Caco-2 (cell line): ENCODE results near the gene ZNF383. TPM values are rescaled to one million over a fixed set of nuclear protein-coding genes. Genes with fewer than 3 reads are reported as not detected.
"Not testable (repeated sequence)": the region's sequence is repeated elsewhere in the genome, so short reads cannot be mapped to it uniquely, and the experiment has no call there.

Source experiments
- BruUV-seq: library from RNA; stranded (reverse); fragments of 400-500 nt; replicated peaks from 2 replicates; lab custom pipeline; 2021; lab: Mats Ljungman, UMichigan
- CTCF ChIA-PET: fragments of 300-600 bp; sonication (Branson Sonifier 250); formaldehyde crosslinking; loops from one replicate; lab custom pipeline; 2022; ENCODE audit warnings: antibody characterized with exemption; lab: Charles Lee
- POLR2A ChIA-PET: fragments of 300-600 bp; sonication (Branson Sonifier 250); formaldehyde crosslinking; loops from one replicate; lab custom pipeline; 2022; ENCODE audit warnings: antibody characterized with exemption; lab: Charles Lee
- DNase-seq, 2 experiments: peaks; one replicate each; pipeline versions ENCODE4 v3.0.0 to v3.0.0-alpha.2; 2020 to 2022
- H3K27me3 ChIP-seq: replicated peaks from 2 replicates; pipeline ENCODE4 v1.6.0; 2011; ENCODE audit warnings: low read length; ENCODE audit not compliant: control insufficient read depth, insufficient read depth
- H3K36me3 ChIP-seq: 2 replicates; pipeline ENCODE4 v1.5.1; 2011; ENCODE audit warnings: low read length; ENCODE audit not compliant: control insufficient read depth, insufficient read depth
- H3K4me1 ChIP-seq: fragments of 250-450 bp; sonication (Bioruptor Pico); 2 replicates; pipeline ENCODE4 v1.5.1; 2020; ENCODE audit warnings: mild to moderate bottlenecking
- H3K4me3 ChIP-seq: 2 replicates; pipeline ENCODE4 v1.5.1; 2011; ENCODE audit warnings: low read depth, mild to moderate bottlenecking, control low read depth, low read length
- H3K9me3 ChIP-seq: fragments of 250-450 bp; sonication (Bioruptor Pico); 2 replicates; pipeline ENCODE4 v1.5.1; 2020; ENCODE audit warnings: mild to moderate bottlenecking, moderate library complexity
- H3K27ac Mint-ChIP-seq: one replicate; pipeline ENCODE4 v1.8.0; 2022; ENCODE audit warnings: mixed read lengths; ENCODE audit not compliant: unreplicated experiment
- H3K27me3 Mint-ChIP-seq: one replicate; pipeline ENCODE4 v1.8.0; 2022; ENCODE audit warnings: mixed read lengths; ENCODE audit not compliant: insufficient read depth, unreplicated experiment
- H3K36me3 Mint-ChIP-seq: one replicate; pipeline ENCODE4 v1.8.0; 2022; ENCODE audit warnings: mild to moderate bottlenecking, mixed read lengths; ENCODE audit not compliant: insufficient read depth, unreplicated experiment
- H3K4me1 Mint-ChIP-seq: one replicate; pipeline ENCODE4 v1.8.0; 2022; ENCODE audit warnings: low read depth, mixed read lengths; ENCODE audit not compliant: unreplicated experiment
- H3K4me3 Mint-ChIP-seq: one replicate; pipeline ENCODE4 v1.8.0; 2022; ENCODE audit warnings: mild to moderate bottlenecking, moderate library complexity, mixed read lengths; ENCODE audit not compliant: unreplicated experiment
- H3K9me3 Mint-ChIP-seq: one replicate; pipeline ENCODE4 v1.8.0; 2022; ENCODE audit warnings: mixed read lengths; ENCODE audit not compliant: unreplicated experiment
- intact Hi-C: fragments of 100-400 bp; cut with micrococcal nuclease; formaldehyde crosslinking; loops from one replicate; pipeline ENCODE4 v1.10.0; 2022; ENCODE audit not compliant: unreplicated experiment
- total RNA-seq: library from RNA; stranded (reverse); gene quantifications from 2 replicates; pipeline ENCODE4 v1.2.3, GENCODE V29; 2022
- TF ChIP-seq, protein P1 (sequence below), 2 experiments: fragments of 200-600 bp in 1 of 2; IDR thresholded peaks; 1 replicate in 1 of 2; 2 replicates in 1 of 2; pipeline versions ENCODE4 v1.5.1 to v1.8.0; 2011 to 2022; ENCODE audit warnings: antibody characterized with exemption in 1 of 2, control low read depth in 1 of 2, inconsistent platforms in 1 of 2, low read depth in 1 of 2, low read length in 1 of 2, mild to moderate bottlenecking in 1 of 2, moderate library complexity in 1 of 2; ENCODE audit not compliant: insufficient read depth in 1 of 2, severe bottlenecking in 1 of 2, unreplicated experiment in 1 of 2

The ZNF383 gene
- total RNA-seq, 1 experiment from 2014 or later = 4.4 TPM

- TF ChIP-seq, protein P1, sequence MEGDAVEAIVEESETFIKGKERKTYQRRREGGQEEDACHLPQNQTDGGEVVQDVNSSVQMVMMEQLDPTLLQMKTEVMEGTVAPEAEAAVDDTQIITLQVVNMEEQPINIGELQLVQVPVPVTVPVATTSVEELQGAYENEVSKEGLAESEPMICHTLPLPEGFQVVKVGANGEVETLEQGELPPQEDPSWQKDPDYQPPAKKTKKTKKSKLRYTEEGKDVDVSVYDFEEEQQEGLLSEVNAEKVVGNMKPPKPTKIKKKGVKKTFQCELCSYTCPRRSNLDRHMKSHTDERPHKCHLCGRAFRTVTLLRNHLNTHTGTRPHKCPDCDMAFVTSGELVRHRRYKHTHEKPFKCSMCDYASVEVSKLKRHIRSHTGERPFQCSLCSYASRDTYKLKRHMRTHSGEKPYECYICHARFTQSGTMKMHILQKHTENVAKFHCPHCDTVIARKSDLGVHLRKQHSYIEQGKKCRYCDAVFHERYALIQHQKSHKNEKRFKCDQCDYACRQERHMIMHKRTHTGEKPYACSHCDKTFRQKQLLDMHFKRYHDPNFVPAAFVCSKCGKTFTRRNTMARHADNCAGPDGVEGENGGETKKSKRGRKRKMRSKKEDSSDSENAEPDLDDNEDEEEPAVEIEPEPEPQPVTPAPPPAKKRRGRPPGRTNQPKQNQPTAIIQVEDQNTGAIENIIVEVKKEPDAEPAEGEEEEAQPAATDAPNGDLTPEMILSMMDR (IDR thresholded peaks at IDR 0.05; ENCODE audit: insufficient read depth in 1 of 2, low read depth in 1 of 2, low read length in 1 of 2, severe bottlenecking in 1 of 2, unreplicated experiment in 1 of 2) = no peak
- intact Hi-C loops = no loop called here
- Mint-ChIP-seq H3K27me3 (peaks cover 2% of the 10 kb centered on the region), H3K27ac (no peak overlapping the region), H3K9me3 (peaks cover 38% of the 10 kb centered on the region), H3K36me3 (no peaks in the 10 kb centered on the region), H3K4me1 (no peaks in the 10 kb centered on the region), H3K4me3 (no peak overlapping the region)
- peaks cover 36% of the 10 kb centered on the region for H3K9me3 ChIP-seq
- no peaks in the 10 kb centered on the region for H3K4me1 ChIP-seq
- H3K27me3 ChIP-seq = no peaks in the 10 kb centered on the region
- no peak for DNase-seq
- BruUV-seq = no TSS peak
- no peak overlapping the region for H3K4me3 ChIP-seq
- ChIA-PET CTCF (no interaction called here), POLR2A (no interaction called here)
- H3K36me3 ChIP-seq = no peaks in the 10 kb centered on the region
Measured at GRCh38 chr19:37251308-37252229, 33.6 kb downstream of the ZNF383 start.

DNA sequence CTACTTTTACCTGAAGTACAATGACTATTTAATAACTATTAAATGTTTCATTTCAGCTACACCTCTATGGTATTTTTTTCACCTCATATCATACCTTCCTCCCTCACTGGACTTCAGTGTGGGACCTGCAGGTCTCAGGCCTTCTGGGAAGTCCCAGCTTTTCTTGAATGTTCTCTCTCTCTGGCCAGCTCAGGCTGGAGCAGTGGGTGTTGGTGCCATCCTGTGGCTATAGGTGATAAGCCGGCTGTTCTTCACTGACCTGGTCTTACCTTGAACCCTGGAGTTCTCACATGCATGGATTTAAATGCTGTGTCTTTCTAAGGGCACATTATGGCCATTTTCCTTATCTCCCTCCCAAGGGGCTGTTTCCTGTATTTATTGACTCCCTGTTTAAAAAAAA is 45.0 kb downstream of the ZNF383 start:
- intact Hi-C loops, H3K4me1 Mint-ChIP-seq, H3K36me3 Mint-ChIP-seq, CTCF ChIA-PET, H3K9me3 ChIP-seq, H3K27me3 ChIP-seq, H3K4me1 ChIP-seq, H3K27ac Mint-ChIP-seq, BruUV-seq, DNase-seq, H3K4me3 ChIP-seq, H3K4me3 Mint-ChIP-seq, H3K27me3 Mint-ChIP-seq, H3K36me3 ChIP-seq, POLR2A ChIA-PET: not testable (repeated sequence)
- peaks cover 26% of the 10 kb centered on the region for H3K9me3 Mint-ChIP-seq

DNA sequence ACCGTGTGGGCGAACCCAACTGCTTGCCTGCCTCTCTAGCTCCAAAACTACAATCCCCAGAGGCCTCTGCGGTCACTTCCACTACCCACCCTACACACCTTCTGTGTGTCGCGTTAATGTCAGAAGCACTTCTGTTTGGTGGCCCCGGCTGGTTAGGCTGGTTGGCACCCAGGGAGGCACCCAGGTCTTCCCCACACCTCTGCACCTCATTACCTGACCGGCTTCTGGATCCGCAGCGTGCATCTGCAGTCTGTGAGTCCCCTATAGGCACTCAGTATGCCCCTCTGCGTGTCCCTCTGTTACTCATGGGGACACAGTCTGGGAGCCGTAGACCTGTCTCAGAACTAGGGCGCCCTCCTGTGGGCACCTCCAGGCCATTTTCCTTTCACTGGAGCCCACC is 49.0 kb downstream of the ZNF383 start:
- DNase-seq, H3K4me3 Mint-ChIP-seq, H3K4me3 ChIP-seq, POLR2A ChIA-PET, CTCF ChIA-PET, intact Hi-C loops, H3K27me3 ChIP-seq, H3K4me1 Mint-ChIP-seq, H3K4me1 ChIP-seq, H3K36me3 Mint-ChIP-seq, H3K36me3 ChIP-seq, H3K27ac Mint-ChIP-seq, H3K9me3 ChIP-seq, H3K27me3 Mint-ChIP-seq, BruUV-seq: not testable (repeated sequence)
- H3K9me3 Mint-ChIP-seq = peaks cover 10% of the 10 kb centered on the region

DNA sequence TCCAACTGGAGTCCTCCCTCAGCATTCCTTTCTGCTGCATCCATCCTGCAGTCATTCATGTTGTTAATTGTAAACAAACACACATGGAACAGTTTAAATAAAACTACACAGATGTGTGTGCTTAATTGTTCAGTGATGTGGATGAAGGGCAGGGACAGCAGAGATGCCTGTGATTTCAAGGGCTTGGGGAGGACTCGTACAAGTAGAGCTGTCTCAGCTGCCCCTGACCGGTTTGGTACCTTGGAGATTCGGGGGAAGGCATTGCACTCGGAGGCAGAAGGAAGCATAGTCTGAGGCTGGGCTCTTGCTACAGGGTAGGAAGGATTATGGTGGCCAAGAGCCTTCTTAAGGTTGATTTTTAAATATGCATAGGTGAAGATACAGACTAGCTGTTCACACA is 49.7 kb downstream of the ZNF383 start:
- H3K27me3 Mint-ChIP-seq, H3K36me3 ChIP-seq, BruUV-seq, H3K27ac Mint-ChIP-seq, POLR2A ChIA-PET, H3K4me1 Mint-ChIP-seq, intact Hi-C loops, H3K27me3 ChIP-seq, H3K4me3 ChIP-seq, H3K4me3 Mint-ChIP-seq, H3K36me3 Mint-ChIP-seq, CTCF ChIA-PET, H3K4me1 ChIP-seq, DNase-seq, H3K9me3 ChIP-seq: not testable (repeated sequence)
- peaks cover 10% of the 10 kb centered on the region for H3K9me3 Mint-ChIP-seq

- H3K36me3 ChIP-seq, H3K9me3 ChIP-seq, H3K4me3 Mint-ChIP-seq, H3K4me1 Mint-ChIP-seq, CTCF ChIA-PET, H3K36me3 Mint-ChIP-seq, H3K9me3 Mint-ChIP-seq, DNase-seq, POLR2A ChIA-PET, H3K27me3 Mint-ChIP-seq, intact Hi-C loops, H3K27me3 ChIP-seq, H3K4me3 ChIP-seq, H3K4me1 ChIP-seq, H3K27ac Mint-ChIP-seq, BruUV-seq: not testable (repeated sequence)
Measured at GRCh38 chr19:37280656-37281055, 62.6 kb downstream of the ZNF383 start.

DNA sequence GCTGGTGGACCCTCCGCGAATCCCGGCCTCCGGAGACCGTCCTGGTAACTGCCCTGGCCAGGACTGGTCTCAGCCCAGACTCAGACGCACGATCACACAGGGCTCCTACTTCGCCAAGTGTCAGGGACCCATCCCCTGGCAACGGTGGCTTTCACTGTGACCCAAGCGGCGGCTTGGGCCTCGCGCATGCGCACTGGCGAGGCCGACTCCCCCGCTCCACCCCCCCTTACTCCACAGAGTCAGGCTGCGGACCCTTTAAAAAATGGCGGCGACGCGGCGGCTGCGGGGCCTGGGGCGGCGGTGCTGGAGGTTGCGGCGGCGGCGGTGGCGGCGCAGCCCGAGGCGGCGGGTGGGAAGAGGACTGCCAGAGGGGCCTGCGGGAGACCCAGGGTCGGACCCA is 66.0 kb downstream of the ZNF383 start:
- CTCF ChIA-PET, H3K27me3 Mint-ChIP-seq, H3K9me3 Mint-ChIP-seq, H3K4me3 Mint-ChIP-seq, H3K9me3 ChIP-seq, H3K27me3 ChIP-seq, H3K4me3 ChIP-seq, DNase-seq, H3K4me1 Mint-ChIP-seq, H3K27ac Mint-ChIP-seq, BruUV-seq, POLR2A ChIA-PET, H3K4me1 ChIP-seq, H3K36me3 ChIP-seq, intact Hi-C loops, H3K36me3 Mint-ChIP-seq: not testable (repeated sequence)
